Medulla oblongata (tissue), 1 donor: Measurements from ENCODE around the gene HAVCR1.

ENCODE experiments used
- DNase-seq: peaks from one replicate; pipeline ENCODE4 v3.0.0-alpha.2; 2015; ENCODE audit errors: extremely low spot score

Gene HAVCR1

DNA sequence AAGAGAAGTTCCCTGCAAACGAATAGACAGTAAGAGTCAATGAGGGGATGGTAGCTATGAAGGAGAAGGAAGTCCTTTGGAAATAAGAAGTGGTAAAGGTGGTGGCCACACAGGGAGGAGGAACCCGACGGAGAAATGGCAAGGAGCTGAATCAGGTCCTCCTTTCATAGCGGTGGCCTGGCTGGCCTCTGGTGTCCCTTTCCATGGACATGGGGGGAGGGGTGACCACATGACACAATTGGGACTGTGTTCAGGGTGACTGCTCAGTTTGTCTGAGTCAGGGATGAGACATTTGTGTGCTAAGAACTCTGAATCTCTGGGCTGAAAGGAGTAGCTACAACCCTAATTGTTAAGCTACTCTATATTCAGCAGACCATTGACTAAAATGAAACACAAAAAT, 67.2 kb downstream of the HAVCR1 start:
- DNase-seq: no peak

DNA sequence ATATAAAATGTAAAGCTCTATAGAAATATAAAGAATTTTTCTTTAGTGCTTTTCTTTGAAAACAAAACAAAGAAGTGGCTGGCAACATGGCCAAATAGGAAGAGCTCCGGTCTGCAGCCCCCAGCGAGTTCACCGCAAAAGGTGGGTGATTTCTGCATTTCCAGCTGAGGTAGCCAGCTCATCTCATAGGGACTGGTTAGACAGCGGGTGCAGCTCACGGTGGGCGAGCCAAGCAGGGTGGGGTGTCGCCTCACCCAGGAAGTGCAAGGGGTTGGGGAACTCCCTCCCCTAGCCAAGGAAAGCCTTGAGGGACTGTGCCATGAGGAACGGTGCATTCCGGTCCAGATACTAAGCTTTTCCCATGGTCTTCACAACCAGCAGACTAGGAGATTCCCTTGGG, 74.9 kb downstream of the HAVCR1 start:
- DNase-seq: no peak

DNA sequence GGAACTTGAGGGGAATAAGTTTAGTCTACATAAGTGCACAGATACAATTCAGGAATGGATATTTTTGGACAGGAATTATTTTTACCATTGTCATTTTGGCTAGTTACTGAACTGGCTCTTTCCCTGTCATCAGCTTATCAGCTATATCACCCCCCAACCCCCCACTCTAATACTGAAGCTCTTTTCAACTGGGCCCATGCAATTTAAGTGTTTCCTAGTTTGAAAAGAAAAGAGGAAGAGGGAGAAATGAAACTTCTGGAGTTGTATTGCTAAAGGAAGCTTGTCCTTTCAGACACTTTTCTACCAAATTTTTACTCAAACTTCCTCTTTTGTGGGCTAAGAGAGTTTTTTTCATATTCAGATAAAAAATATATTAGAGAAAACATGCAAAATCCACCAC, 77.4 kb downstream of the HAVCR1 start:
- peak; percentile 51 for DNase-seq
